Colonic mucosa (tissue), 4 donors: ENCODE results near the gene HSD17B12. TPM values are rescaled to one million over a fixed set of nuclear protein-coding genes. Genes with fewer than 3 reads are reported as not detected.

Experiments
- DNase-seq: peaks from one replicate; pipeline ENCODE4 v3.0.0-alpha.2; 2020
- H3K27ac ChIP-seq: fragments of 200-600 bp; one replicate; pipeline ENCODE4 v1.8.0; 2021
- H3K27me3 ChIP-seq: fragments of 200-600 bp; one replicate; pipeline ENCODE4 v1.8.0; 2021
- H3K36me3 ChIP-seq: fragments of 200-600 bp; one replicate; pipeline ENCODE4 v1.8.0; 2021
- H3K4me1 ChIP-seq: fragments of 200-600 bp; one replicate; pipeline ENCODE4 v1.8.0; 2021; ENCODE audit warnings: mild to moderate bottlenecking
- H3K4me3 ChIP-seq: fragments of 200-600 bp; one replicate; pipeline ENCODE4 v1.8.0; 2021
- H3K9ac ChIP-seq, 2 donors: one replicate each; pipeline ENCODE4 v1.7.0; 2013; ENCODE audit warnings: control low read depth in 2 of 2, low read depth in 2 of 2, low read length in 2 of 2
- H3K9me3 ChIP-seq: fragments of 200-600 bp; one replicate; pipeline ENCODE4 v1.8.0; 2021
- intact Hi-C: fragments of 100-400 bp; cut with DNase I; formaldehyde crosslinking; loops from one replicate; pipeline ENCODE4 v1.14.1; 2022
- total RNA-seq, 2 donors: library from RNA; stranded (reverse); fragmentation: NEBNext Ultra II Directional in 1 of 2; extraction: Animal tissue kit (Norgen Biotek cat#: 25700) in 1 of 2; gene quantifications; one replicate each; pipeline ENCODE4 v1.2.1, GENCODE V29; 2021
- TF ChIP-seq, protein P1 (sequence below): fragments of 200-600 bp; IDR thresholded peaks from one replicate; pipeline ENCODE4 v1.8.0; 2022; ENCODE audit warnings: antibody characterized with exemption, mild to moderate bottlenecking
- donor health status: healthy.
- donor health status: DM: no; HTN: no; CAD: no.
- donor health status: DM: no; HTN: no; CAD: no.

The HSD17B12 gene
- total RNA-seq, 2 donors from 2014 or later: 132 to 159 TPM

DNA sequence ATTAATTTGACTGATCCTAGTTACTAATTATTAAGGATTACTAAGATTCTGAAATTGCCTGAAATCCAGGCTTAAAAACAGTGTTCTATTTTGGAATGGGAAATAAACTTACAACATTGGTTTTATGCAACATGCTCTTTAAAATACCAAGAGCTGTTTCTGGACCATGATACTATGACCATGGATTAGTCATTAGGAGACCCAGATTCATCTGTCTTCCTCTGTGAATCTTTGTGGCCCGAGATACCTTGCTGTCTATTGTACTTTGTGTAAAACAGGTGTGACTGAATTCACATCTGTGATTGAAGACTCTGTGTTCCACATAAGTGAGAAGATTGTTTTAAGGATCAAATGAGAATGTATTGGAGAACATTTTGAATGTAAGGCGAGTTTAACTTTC is 98.8 kb downstream of the HSD17B12 start:
- Histone ChIP-seq H3K27me3 (no peaks in the 10 kb centered on the region), H3K9me3 (no peaks in the 10 kb centered on the region), H3K4me1 (no peaks in the 10 kb centered on the region), H3K9ac (no peak overlapping the region), H3K27ac (no peak overlapping the region), H3K36me3 (no peaks in the 10 kb centered on the region), H3K4me3 (no peak overlapping the region)
- intact Hi-C loops: no loop called here
- DNase-seq: no peak
- TF ChIP-seq, protein P1, sequence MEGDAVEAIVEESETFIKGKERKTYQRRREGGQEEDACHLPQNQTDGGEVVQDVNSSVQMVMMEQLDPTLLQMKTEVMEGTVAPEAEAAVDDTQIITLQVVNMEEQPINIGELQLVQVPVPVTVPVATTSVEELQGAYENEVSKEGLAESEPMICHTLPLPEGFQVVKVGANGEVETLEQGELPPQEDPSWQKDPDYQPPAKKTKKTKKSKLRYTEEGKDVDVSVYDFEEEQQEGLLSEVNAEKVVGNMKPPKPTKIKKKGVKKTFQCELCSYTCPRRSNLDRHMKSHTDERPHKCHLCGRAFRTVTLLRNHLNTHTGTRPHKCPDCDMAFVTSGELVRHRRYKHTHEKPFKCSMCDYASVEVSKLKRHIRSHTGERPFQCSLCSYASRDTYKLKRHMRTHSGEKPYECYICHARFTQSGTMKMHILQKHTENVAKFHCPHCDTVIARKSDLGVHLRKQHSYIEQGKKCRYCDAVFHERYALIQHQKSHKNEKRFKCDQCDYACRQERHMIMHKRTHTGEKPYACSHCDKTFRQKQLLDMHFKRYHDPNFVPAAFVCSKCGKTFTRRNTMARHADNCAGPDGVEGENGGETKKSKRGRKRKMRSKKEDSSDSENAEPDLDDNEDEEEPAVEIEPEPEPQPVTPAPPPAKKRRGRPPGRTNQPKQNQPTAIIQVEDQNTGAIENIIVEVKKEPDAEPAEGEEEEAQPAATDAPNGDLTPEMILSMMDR: no peak

DNA sequence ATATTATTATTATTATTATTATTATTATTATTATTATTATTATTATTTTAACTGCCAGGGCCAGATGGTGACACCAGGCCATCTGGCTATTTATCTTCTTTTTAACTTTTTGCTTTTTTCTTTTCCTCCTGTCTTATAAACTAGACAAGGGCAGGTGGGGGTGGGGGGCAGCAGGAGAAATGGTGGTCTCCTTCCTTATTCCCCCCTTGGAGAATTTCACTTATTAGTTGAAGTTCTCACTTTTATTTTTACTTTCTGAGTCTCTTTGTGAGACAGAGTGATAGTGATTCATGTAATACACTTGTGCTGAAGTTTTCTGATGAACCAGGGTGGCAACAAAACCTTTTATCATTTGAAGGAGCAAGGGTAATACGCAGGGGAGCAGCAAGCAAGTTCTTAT is 103.8 kb downstream of the HSD17B12 start:
- no peaks in the 10 kb centered on the region for H3K36me3 ChIP-seq
- no peaks in the 10 kb centered on the region for H3K9me3 ChIP-seq
- no peak overlapping the region for H3K9ac ChIP-seq
- intact Hi-C loops: no loop called here
- no peak for DNase-seq
- H3K27me3 ChIP-seq: no peaks in the 10 kb centered on the region
- no peak overlapping the region for H3K27ac ChIP-seq
- no peaks in the 10 kb centered on the region for H3K4me1 ChIP-seq
- H3K4me3 ChIP-seq: no peak overlapping the region
- TF ChIP-seq, protein P1: no peak

DNA sequence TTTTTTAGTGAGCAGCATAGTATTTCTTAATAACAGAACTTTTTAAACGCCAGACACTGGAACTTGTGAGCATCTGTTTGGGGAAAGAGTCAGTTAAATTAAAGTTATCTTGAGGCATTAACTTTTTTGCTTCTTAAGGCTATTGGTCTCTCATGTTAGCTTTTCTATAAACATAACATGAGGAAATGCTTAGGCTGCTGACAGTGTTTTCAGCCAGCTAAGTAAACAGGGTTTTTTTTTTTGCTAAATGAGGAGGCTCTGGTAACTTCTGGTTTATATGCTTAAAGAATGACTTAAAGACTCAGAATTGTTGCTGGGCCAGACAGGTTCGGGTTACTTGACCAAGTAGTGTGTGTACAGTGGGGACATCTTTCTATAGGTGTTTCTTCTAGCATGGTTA is 104.3 kb downstream of the HSD17B12 start:
- intact Hi-C loops: no loop called here
- no peaks in the 10 kb centered on the region for H3K4me1 ChIP-seq
- H3K36me3 ChIP-seq: no peaks in the 10 kb centered on the region
- no peak overlapping the region for H3K9ac ChIP-seq
- H3K27me3 ChIP-seq: no peaks in the 10 kb centered on the region
- no peak overlapping the region for H3K4me3 ChIP-seq
- no peaks in the 10 kb centered on the region for H3K9me3 ChIP-seq
- TF ChIP-seq, protein P1: no peak
- no peak for DNase-seq
- no peak overlapping the region for H3K27ac ChIP-seq

DNA sequence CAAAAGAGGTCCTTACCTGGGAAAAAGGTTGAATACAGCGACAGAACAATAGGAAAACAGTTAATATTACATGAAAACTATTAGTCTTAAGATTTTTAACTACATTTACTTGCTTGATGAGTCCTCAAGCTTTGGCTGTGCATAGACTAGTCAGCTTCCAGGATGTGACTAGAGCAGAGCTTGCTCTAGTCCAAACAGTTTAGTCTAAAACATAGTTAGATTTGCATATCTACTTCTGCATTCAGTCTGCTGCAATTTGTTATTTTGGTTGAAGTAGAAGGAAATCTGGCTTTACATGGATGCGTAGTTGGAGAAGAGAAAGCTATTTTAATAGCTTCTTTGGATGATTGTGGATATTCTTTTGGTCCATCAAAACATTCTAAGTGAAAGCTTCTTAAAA is 104.8 kb downstream of the HSD17B12 start:
- Histone ChIP-seq H3K27me3 (no peaks in the 10 kb centered on the region), H3K4me3 (no peak overlapping the region), H3K36me3 (no peaks in the 10 kb centered on the region), H3K4me1 (no peaks in the 10 kb centered on the region), H3K27ac (no peak overlapping the region), H3K9me3 (no peaks in the 10 kb centered on the region), H3K9ac (no peak overlapping the region)
- no peak for DNase-seq
- TF ChIP-seq, protein P1: no peak
- intact Hi-C loops: no loop called here

DNA sequence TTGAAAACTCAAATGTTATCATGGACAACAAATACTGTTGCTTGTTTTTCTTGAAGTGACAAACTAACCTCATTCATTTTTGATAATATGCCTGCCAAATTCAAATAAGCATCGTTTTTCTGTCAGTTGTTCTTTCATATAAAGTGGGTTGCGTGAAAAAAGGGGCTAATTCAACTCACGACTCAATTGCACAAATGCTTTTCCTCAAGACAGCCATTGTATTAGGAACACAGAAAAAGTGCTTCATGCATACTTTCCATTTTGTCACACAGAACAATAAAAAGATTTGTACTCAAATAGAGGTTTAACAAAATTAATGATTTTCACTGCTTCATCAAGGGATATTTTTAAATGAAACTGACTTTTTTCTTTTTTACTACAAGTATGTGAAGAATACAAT is 105.5 kb downstream of the HSD17B12 start:
- H3K9ac ChIP-seq: no peak overlapping the region
- no peaks in the 10 kb centered on the region for H3K36me3 ChIP-seq
- intact Hi-C loops: no loop called here
- no peaks in the 10 kb centered on the region for H3K9me3 ChIP-seq
- H3K4me3 ChIP-seq: no peak overlapping the region
- H3K27me3 ChIP-seq: no peaks in the 10 kb centered on the region
- TF ChIP-seq, protein P1: no peak
- H3K27ac ChIP-seq: no peak overlapping the region
- no peaks in the 10 kb centered on the region for H3K4me1 ChIP-seq
- no peak for DNase-seq

DNA sequence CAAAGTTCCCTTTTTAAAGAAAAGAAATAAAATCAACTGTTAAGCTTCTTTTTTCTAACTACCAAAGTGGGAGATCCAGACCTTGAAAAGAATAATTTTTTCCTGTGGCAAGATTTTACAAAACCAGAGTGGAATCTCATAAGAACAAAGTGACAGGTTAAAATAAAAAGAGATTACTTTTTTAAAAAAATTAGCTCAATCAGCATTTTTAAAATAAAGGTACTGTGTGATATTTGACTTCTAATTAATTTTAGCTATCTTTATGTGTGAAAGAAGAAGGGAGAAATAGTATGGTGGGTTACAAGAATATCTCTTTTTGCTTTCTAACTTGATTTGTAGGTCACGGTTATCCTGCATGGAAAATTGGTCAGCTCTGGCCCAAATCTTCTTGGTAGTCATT is 107.3 kb downstream of the HSD17B12 start:
- Histone ChIP-seq H3K4me1 (no peaks in the 10 kb centered on the region), H3K9me3 (no peaks in the 10 kb centered on the region), H3K27me3 (no peaks in the 10 kb centered on the region), H3K4me3 (no peak overlapping the region), H3K36me3 (no peaks in the 10 kb centered on the region), H3K9ac (no peak overlapping the region), H3K27ac (no peak overlapping the region)
- DNase-seq: no peak
- intact Hi-C loops: no loop called here
- TF ChIP-seq, protein P1: no peak
